ENCODE data around the gene CAMK1G. TPM values are rescaled to one million over a fixed set of nuclear protein-coding genes. Genes with fewer than 3 reads are reported as not detected.

CAMK1G gene
- total and polyA plus RNA-seq, 9 of the 15 experiments (the other 6 are each of a cell fraction or from before 2014, with no cell fraction given), result not detected

DNA sequence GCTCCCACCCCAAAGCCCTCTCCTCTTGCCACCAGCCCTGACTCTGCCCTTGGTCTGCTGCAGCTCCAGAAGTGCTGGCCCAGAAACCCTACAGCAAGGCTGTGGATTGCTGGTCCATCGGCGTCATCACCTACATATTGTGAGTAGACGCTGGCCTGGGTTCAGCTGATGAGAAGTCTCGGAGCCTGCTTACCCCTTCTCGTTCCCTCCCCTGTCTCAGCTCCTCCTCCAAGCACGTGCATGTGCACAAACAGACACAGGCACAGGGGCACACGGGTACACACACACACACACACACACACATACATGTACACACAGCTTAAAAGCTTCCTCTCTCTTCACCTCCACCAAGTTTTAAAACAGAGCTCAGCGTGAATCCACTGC is 24.3 kb downstream of the CAMK1G start:
- intact Hi-C loops (cut with micrococcal nuclease), result loop anchor here (10.0 kb wide), 1 partner anchor 137 kb away; no protein-coding TSS in a partner anchor
- Histone ChIP-seq H3K9me1 (ENCODE audit: control insufficient read depth, insufficient read depth, low read length) (no peaks in the 10 kb centered on the region), H3K79me2 (ENCODE audit: control insufficient read depth, insufficient read depth, low read length) (no peaks in the 10 kb centered on the region), H3K4me2 (ENCODE audit: insufficient read depth, low read length) (no peak overlapping the region), H3K27ac (ENCODE audit: extremely low read depth, low read depth, low read length) (no peak overlapping the region), H2AFZ (ENCODE audit: low read depth, low read length) (no peak overlapping the region), H4K20me1 (replicated peaks; ENCODE audit: control insufficient read depth, insufficient read depth, low read length) (no peaks in the 10 kb centered on the region; the same call in 1 of the 2 replicates), H3K4me3 (no peak overlapping the region), H3K36me3 (ENCODE audit: control insufficient read depth, insufficient read depth, low read length) (no peaks in the 10 kb centered on the region), H3K9ac (ENCODE audit: insufficient read depth in 1 of 2, low read depth in 2 of 2, low read length in 2 of 2) (no peak overlapping the region), H3K9me3 (replicated peaks; ENCODE audit: control insufficient read depth, insufficient read depth, low read depth, low read length) (no peaks in the 10 kb centered on the region), H3K4me1 (replicated peaks in 1 of 2; ENCODE audit: control insufficient read depth in 2 of 2, insufficient read depth in 2 of 2, low read length in 2 of 2) (no peaks in the 10 kb centered on the region), H3K27me3 (ENCODE audit: control insufficient read depth in 2 of 2, insufficient read depth in 2 of 2, low read length in 2 of 2) (peaks cover 15 to 59% of the 10 kb centered on the region in 2 experiments; a peak in 4 of 5 replicates)
- in situ Hi-C loops (cut with MboI), result no loop called here
- DNase-seq (ENCODE audit: extremely low read depth in 1 of 4, low spot score in 3 of 4) (no peak), FAIRE-seq (no peak), ATAC-seq (no peak)
- BruUV-seq (replicated peaks), result no TSS peak
- WGBS (ENCODE audit: insufficient coverage, low coverage, missing lambda C conversion rate), result 3% methylated on average over 8 of the region's 8 CpGs
- no peak for TF ChIP-seq ZNF76 (CRISPR knock-in tag; IDR thresholded peaks at IDR 0.05; ENCODE audit: borderline replicate concordance)
- TF ChIP-seq FOSL1 (tag; conservative IDR thresholded peaks at IDR 0.05), result peak; percentile 11; the same call in 1 of the 2 replicates
- ChIA-PET CTCF (ENCODE audit: low intra/inter-chr PET ratio) (no interaction called here), POLR2A (interaction anchor here (0.5 to 0.9 kb wide), 2 partner anchors 10 to 32 kb away, joined by 3 to 4 read pairs; no protein-coding TSS in a partner anchor)

DNA sequence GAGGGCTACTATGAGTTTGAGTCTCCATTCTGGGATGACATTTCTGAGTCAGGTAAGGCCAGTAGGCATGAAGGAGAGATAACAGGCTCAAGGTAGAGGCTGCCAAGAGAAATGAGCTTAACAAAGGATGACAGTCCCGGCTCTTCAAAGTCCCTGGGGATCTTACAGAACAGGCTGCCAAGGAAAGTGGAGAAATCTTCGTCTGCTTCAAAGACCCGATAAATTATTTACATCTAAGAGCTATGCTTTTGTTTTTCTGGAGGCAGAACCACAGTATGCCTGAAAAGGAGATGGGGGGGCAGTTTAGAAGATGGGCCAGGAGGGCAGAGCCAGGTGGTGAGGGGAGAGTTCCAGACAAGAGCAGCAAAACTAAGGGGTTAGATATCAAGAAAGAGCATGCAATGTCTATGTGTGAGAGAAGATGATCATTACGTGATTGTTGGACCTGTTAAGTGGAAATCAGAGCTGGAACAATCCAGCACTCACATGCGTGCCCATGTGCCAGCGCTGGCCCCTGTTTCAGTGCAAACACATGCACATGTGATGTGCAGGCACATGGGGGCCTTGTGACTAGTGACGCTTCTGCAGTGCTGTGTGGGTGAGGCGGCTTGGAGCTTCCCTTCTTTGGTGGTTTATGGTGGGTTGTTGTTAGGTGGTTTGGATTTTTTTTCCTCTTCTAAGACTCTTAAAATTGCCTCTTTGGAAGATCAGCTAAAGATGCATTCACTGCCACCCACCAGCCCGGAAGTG is 25.7 kb downstream of the CAMK1G start:
- Histone ChIP-seq H2AFZ (ENCODE audit: low read depth, low read length) (no peak overlapping the region), H3K27ac (ENCODE audit: extremely low read depth, low read depth, low read length) (no peak overlapping the region), H4K20me1 (replicated peaks; ENCODE audit: control insufficient read depth, insufficient read depth, low read length) (no peaks in the 10 kb centered on the region; the same call in 1 of the 2 replicates), H3K4me3 (no peak overlapping the region), H3K4me1 (replicated peaks in 1 of 2; ENCODE audit: control insufficient read depth in 2 of 2, insufficient read depth in 2 of 2, low read length in 2 of 2) (no peaks in the 10 kb centered on the region), H3K27me3 (ENCODE audit: control insufficient read depth in 2 of 2, insufficient read depth in 2 of 2, low read length in 2 of 2) (peaks cover 15 to 65% of the 10 kb centered on the region in 2 experiments; a peak in 4 of 5 replicates), H3K4me2 (ENCODE audit: insufficient read depth, low read length) (no peak overlapping the region), H3K9me3 (replicated peaks; ENCODE audit: control insufficient read depth, insufficient read depth, low read depth, low read length) (no peaks in the 10 kb centered on the region), H3K36me3 (ENCODE audit: control insufficient read depth, insufficient read depth, low read length) (no peaks in the 10 kb centered on the region), H3K9ac (ENCODE audit: insufficient read depth in 1 of 2, low read depth in 2 of 2, low read length in 2 of 2) (no peak overlapping the region), H3K9me1 (ENCODE audit: control insufficient read depth, insufficient read depth, low read length) (no peaks in the 10 kb centered on the region), H3K79me2 (ENCODE audit: control insufficient read depth, insufficient read depth, low read length) (no peaks in the 10 kb centered on the region)
- WGBS (ENCODE audit: insufficient coverage, low coverage, missing lambda C conversion rate), result 2% methylated on average over 9 of the region's 9 CpGs
- POLR2A ChIA-PET, result interaction anchor here (0.6 to 1.2 kb wide), 5 partner anchors 11 to 77 kb away, joined by 3 to 5 read pairs (median 3); no protein-coding TSS in a partner anchor
- ATAC-seq (no peak), FAIRE-seq (no peak), DNase-seq (ENCODE audit: extremely low read depth in 1 of 4, low spot score in 3 of 4) (no peak)
- BruUV-seq (replicated peaks), result no TSS peak
- in situ Hi-C loops (cut with MboI) (no loop called here), intact Hi-C loops (cut with micrococcal nuclease) (loop anchor here (10.0 kb wide), 1 partner anchor 136 kb away; no protein-coding TSS in a partner anchor)
- CTCF ChIA-PET (ENCODE audit: low intra/inter-chr PET ratio), result no interaction called here
- TF ChIP-seq HIVEP1 (CRISPR knock-in tag; IDR thresholded peaks at IDR 0.05) (no peak), EP400 (IDR thresholded peaks at IDR 0.05) (no peak), TAF7 (tag; IDR thresholded peaks at IDR 0.05) (no peak), MYBL2 (IDR thresholded peaks at IDR 0.05; ENCODE audit: low read depth) (no peak), MYBL2 (CRISPR knock-in tag; IDR thresholded peaks at IDR 0.05; ENCODE audit: borderline replicate concordance) (no peak), SMAD2 (IDR thresholded peaks at IDR 0.05; ENCODE audit: low read depth, low read length) (no peak), MBD1 (CRISPR knock-in tag; IDR thresholded peaks at IDR 0.05) (no peak), EGR1 (conservative IDR thresholded peaks at IDR 0.05) (no peak)
- TF ChIP-seq, protein P1, sequence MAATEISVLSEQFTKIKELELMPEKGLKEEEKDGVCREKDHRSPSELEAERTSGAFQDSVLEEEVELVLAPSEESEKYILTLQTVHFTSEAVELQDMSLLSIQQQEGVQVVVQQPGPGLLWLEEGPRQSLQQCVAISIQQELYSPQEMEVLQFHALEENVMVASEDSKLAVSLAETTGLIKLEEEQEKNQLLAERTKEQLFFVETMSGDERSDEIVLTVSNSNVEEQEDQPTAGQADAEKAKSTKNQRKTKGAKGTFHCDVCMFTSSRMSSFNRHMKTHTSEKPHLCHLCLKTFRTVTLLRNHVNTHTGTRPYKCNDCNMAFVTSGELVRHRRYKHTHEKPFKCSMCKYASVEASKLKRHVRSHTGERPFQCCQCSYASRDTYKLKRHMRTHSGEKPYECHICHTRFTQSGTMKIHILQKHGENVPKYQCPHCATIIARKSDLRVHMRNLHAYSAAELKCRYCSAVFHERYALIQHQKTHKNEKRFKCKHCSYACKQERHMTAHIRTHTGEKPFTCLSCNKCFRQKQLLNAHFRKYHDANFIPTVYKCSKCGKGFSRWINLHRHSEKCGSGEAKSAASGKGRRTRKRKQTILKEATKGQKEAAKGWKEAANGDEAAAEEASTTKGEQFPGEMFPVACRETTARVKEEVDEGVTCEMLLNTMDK (IDR thresholded peaks at IDR 0.05; ENCODE audit: borderline replicate concordance, insufficient read depth, low read depth, low read length, poor library complexity, severe bottlenecking), result no peak
